Activated CD4-positive, alpha-beta memory T cell treated with anti-CD3 and anti-CD28 coated beads for 36 hours (primary cell): Measurements from ENCODE around the gene PSD4. TPM values are rescaled to one million over a fixed set of nuclear protein-coding genes. Genes with fewer than 3 reads are reported as not detected.

Experiments used
- CTCF ChIA-PET: fragments of 350-600 bp; sonication (Branson Sonifier 250); formaldehyde crosslinking; loops from one replicate; lab custom pipeline; 2021; ENCODE audit warnings: antibody characterized with exemption, inconsistent platforms; lab: Charles Lee
- POLR2A ChIA-PET: fragments of 350-600 bp; sonication (Branson Sonifier 250); formaldehyde crosslinking; loops from one replicate; lab custom pipeline; 2021; ENCODE audit warnings: antibody characterized with exemption; lab: Charles Lee
- DNase-seq: peaks from one replicate; pipeline ENCODE4 v3.0.0-alpha.2; 2020
- H3K27ac Mint-ChIP-seq: one replicate; pipeline ENCODE4 v1.8.0; 2021; ENCODE audit warnings: mixed read lengths
- H3K27me3 Mint-ChIP-seq: one replicate; pipeline ENCODE4 v1.8.0; 2021; ENCODE audit warnings: mixed read lengths
- H3K36me3 Mint-ChIP-seq: one replicate; pipeline ENCODE4 v1.8.0; 2021; ENCODE audit warnings: mixed read lengths
- H3K4me1 Mint-ChIP-seq: one replicate; pipeline ENCODE4 v1.8.0; 2021; ENCODE audit warnings: low read depth, mixed read lengths
- H3K4me3 Mint-ChIP-seq: one replicate; pipeline ENCODE4 v1.8.0; 2021; ENCODE audit warnings: mild to moderate bottlenecking, mixed read lengths
- H3K9me3 Mint-ChIP-seq: one replicate; pipeline ENCODE4 v1.8.0; 2021; ENCODE audit warnings: mixed read lengths
- intact Hi-C: fragments of 100-400 bp; cut with micrococcal nuclease; formaldehyde crosslinking; loops from one replicate; pipeline ENCODE4 v1.15.1; 2023
- total RNA-seq, 2 experiments: library from RNA; stranded (reverse); gene quantifications; one replicate each; pipeline ENCODE4 v1.2.3, GENCODE V29; 2021

The PSD4 gene
- total RNA-seq, 2 experiments from 2014 or later: 156 to 170 TPM

GRCh38 chr2:113253453-113253852, 79.7 kb downstream of the PSD4 start:
- intact Hi-C loops: loop anchor here (5.0 kb wide), 1 partner anchor 139 kb away; no protein-coding TSS in a partner anchor
- Mint-ChIP-seq H3K36me3 (peaks cover 7% of the 10 kb centered on the region), H3K27ac (peak overlapping the region; percentile 6), H3K27me3 (no peaks in the 10 kb centered on the region), H3K9me3 (no peaks in the 10 kb centered on the region), H3K4me3 (no peak overlapping the region), H3K4me1 (peaks cover 67% of the 10 kb centered on the region)
- POLR2A ChIA-PET: no interaction called here
- CTCF ChIA-PET: interaction anchor here (1.2 kb wide), 1 partner anchor 11 kb away, joined by 3 read pairs; no protein-coding TSS in a partner anchor
- DNase-seq: no peak

GRCh38 chr2:113255140-113256070, 81.6 kb downstream of the PSD4 start:
- H3K27me3 Mint-ChIP-seq: no peaks in the 10 kb centered on the region
- DNase-seq: no peak
- peaks cover 59% of the 10 kb centered on the region for H3K4me1 Mint-ChIP-seq
- H3K36me3 Mint-ChIP-seq: peaks cover 7% of the 10 kb centered on the region
- ChIA-PET POLR2A (interaction anchor here (0.6 kb wide), 2 partner anchors 15 to 91 kb away, joined by 4 to 5 read pairs; no protein-coding TSS in a partner anchor), CTCF (interaction anchor here (0.5 to 1.5 kb wide), 5 partner anchors 51 to 455 kb away, joined by 3 to 6 read pairs (median 4); no protein-coding TSS in a partner anchor)
- H3K27ac Mint-ChIP-seq: no peak overlapping the region
- intact Hi-C loops: no loop called here
- H3K4me3 Mint-ChIP-seq: no peak overlapping the region
- H3K9me3 Mint-ChIP-seq: no peaks in the 10 kb centered on the region

GRCh38 chr2:113257516-113258264, 83.9 kb downstream of the PSD4 start:
- intact Hi-C loops: no loop called here
- ChIA-PET CTCF (interaction anchor here (1.0 to 5.5 kb wide), 4 partner anchors 9 to 178 kb away, joined by 3 to 24 read pairs (median 4); no protein-coding TSS in a partner anchor), POLR2A (interaction anchor here (1.1 kb wide), 1 partner anchor 28 kb away, joined by 3 read pairs; no protein-coding TSS in a partner anchor)
- H3K27ac Mint-ChIP-seq: no peak overlapping the region
- H3K4me3 Mint-ChIP-seq: no peak overlapping the region
- H3K27me3 Mint-ChIP-seq: no peaks in the 10 kb centered on the region
- DNase-seq: no peak
- peaks cover 7% of the 10 kb centered on the region for H3K36me3 Mint-ChIP-seq
- H3K4me1 Mint-ChIP-seq: peaks cover 36% of the 10 kb centered on the region
- no peaks in the 10 kb centered on the region for H3K9me3 Mint-ChIP-seq

GRCh38 chr2:113258471-113259147, 84.8 kb downstream of the PSD4 start:
- intact Hi-C loops: no loop called here
- H3K9me3 Mint-ChIP-seq: no peaks in the 10 kb centered on the region
- peaks cover 7% of the 10 kb centered on the region for H3K36me3 Mint-ChIP-seq
- no peak overlapping the region for H3K4me3 Mint-ChIP-seq
- POLR2A ChIA-PET: no interaction called here
- H3K4me1 Mint-ChIP-seq: peaks cover 27% of the 10 kb centered on the region
- no peak overlapping the region for H3K27ac Mint-ChIP-seq
- CTCF ChIA-PET: interaction anchor here (1.0 to 5.5 kb wide), 4 partner anchors 10 to 179 kb away, joined by 3 to 24 read pairs (median 4); no protein-coding TSS in a partner anchor
- DNase-seq: no peak
- no peaks in the 10 kb centered on the region for H3K27me3 Mint-ChIP-seq

Other genes with a start within 250 kb of the PSD4 start
- not detected for gene IL36G, start 196.0 kb upstream of the PSD4 start, total RNA-seq
- gene IL36A, start 168.5 kb upstream of the PSD4 start, total RNA-seq: not detected
- not detected for gene IL36B, start 121.1 kb upstream of the PSD4 start, total RNA-seq
- gene IL36RN, start 114.8 kb upstream of the PSD4 start, total RNA-seq: not detected
- not detected for gene IL1F10, start 106.0 kb upstream of the PSD4 start, total RNA-seq
- 10 to 100 TPM in 1 of 2 experiments, 1 to 10 TPM in 1; 9.8 to 10.5 TPM for gene IL1RN, start 46.4 kb upstream of the PSD4 start, total RNA-seq
- gene PAX8, start 105.0 kb downstream of the PSD4 start, total RNA-seq: 1 to 10 TPM; 2.6 to 4.1 TPM